HFF-Myc (cell line): ENCODE data around the gene CCDC83.
A peak's percentile ranks its signal among the peaks of the same experiment; 100 is the strongest.

ENCODE experiments used
- DNase-seq: peaks from one replicate; pipeline ENCODE4 v3.0.0-alpha.2; 2011; ENCODE audit warnings: low read depth; ENCODE audit errors: extremely low read depth
- H3K4me3 ChIP-seq: replicated peaks from 2 replicates; pipeline ENCODE4 v1.5.1; 2011; ENCODE audit warnings: low read depth, mild to moderate bottlenecking, control low read depth, low read length
- CTCF ChIP-seq: IDR thresholded peaks from 2 replicates; pipeline ENCODE4 v1.5.1; 2012; ENCODE audit warnings: mild to moderate bottlenecking, low read depth, low read length, control low read depth; ENCODE audit errors: missing control alignments

CCDC83 gene

DNA sequence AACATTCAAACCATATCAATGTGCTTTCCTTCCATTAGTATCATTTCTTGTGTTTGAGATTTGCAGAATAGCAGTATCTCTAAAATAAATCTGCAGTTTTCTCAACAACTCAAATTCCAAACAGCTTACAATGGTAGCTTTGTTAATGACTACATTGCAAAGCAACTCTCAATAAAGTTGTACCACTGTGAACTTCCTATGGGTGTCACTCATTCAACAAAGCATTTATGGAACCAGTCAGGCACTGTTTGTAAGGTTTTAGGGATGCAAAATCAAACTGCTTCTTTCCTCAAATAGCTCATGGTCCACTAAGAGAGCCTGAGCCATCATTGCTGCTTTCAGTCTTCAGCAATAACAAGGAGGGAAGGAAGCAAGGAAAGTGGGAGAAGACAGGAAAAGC is 91.0 kb downstream of the CCDC83 start:
- no peak for TF ChIP-seq CTCF
- no peak for DNase-seq
- no peak overlapping the region for H3K4me3 ChIP-seq

GRCh38 chr11:85947431-85948272 is 92.5 kb downstream of the CCDC83 start:
- DNase-seq: peak; percentile 53
- no peak overlapping the region for H3K4me3 ChIP-seq
- no peak for TF ChIP-seq CTCF

DNA sequence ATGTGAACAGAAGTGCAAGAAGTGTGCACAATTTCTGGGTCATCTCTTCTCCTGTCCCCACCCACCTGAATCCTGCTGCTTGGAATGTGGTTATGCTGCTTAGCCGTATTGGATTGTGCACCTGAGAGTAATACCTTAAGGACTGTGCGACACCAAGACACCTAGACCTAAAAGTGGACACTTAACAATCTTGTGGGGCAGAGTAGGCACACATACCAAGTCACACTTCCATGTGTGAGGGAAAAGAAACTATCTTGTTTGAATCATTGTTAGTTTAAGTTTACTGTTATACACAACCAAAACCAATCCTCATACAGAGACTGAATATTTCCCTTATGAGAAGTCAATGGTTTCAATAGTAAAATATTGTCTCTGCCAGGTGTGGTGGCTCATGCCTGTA is 93.7 kb downstream of the CCDC83 start:
- no peak overlapping the region for H3K4me3 ChIP-seq
- DNase-seq: no peak
- TF ChIP-seq CTCF: no peak

DNA sequence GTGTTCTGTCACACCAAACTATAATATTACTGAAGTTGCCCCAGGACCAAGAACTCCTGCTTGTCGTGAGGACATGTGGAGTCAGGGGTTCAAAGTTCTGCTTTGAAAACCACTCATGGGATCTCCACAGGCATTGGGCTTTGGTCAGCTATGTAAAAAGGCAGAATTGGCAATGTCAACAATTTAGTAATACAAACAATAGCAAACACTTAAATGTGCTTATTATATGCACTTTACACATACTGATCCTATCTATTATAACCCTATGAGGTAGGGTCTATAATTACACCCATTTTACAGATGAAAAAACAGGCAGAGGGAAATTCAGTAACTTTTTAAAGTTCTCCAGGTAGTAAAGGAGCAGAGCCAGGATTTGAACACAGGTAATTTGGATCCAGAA is 94.6 kb downstream of the CCDC83 start:
- TF ChIP-seq CTCF: no peak
- H3K4me3 ChIP-seq: no peak overlapping the region
- no peak for DNase-seq

- no peak overlapping the region for H3K4me3 ChIP-seq
- TF ChIP-seq CTCF: no peak
- DNase-seq: no peak
Observed at GRCh38 chr11:85950317-85951048, 95.3 kb downstream of the CCDC83 start.

DNA sequence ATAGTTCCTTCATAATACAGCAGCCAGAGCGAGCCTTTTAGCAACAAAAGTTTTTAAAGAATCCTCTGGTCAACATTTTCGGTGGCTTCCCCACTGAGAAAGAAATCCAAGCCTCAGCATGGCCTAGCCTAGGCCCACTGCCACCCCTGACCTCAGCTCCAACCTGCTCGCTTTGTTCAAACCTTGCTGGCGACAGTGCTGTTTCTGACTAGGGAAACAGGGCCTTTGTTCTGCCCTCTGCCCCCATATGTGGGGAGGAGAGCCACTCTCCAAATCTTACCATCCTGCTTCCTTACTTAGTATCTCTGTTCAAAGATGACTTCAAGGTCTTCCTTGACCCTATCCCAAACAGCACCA is 95.8 kb downstream of the CCDC83 start:
- TF ChIP-seq CTCF: no peak
- no peak overlapping the region for H3K4me3 ChIP-seq
- DNase-seq: no peak
